Measurements from ENCODE around the gene PPM1H. TPM values are rescaled to one million over a fixed set of nuclear protein-coding genes. Genes with fewer than 3 reads are reported as not detected.
"Not testable (repeated sequence)": the region's sequence is repeated elsewhere in the genome, so short reads cannot be mapped to it uniquely, and the experiment has no call there.

PPM1H gene
- total RNA-seq, 1 donor from 2014 or later: 7.1 TPM

- no peak for DNase-seq
These were observed 257.6 kb downstream of the PPM1H start for GRCh38 chr12:62677355-62677754.

GRCh38 chr12:62676521-62677307, 258.2 kb downstream of the PPM1H start:
- no peak for DNase-seq

GRCh38 chr12:62673028-62673815, 261.7 kb downstream of the PPM1H start:
- no peak for DNase-seq

- DNase-seq: no peak
These were observed 263.8 kb downstream of the PPM1H start for GRCh38 chr12:62670986-62671720.

GRCh38 chr12:62668782-62669181, 266.2 kb downstream of the PPM1H start:
- no peak for DNase-seq

GRCh38 chr12:62664951-62665350, 270.0 kb downstream of the PPM1H start:
- DNase-seq: not testable (repeated sequence)

GRCh38 chr12:62660756-62661155, 274.2 kb downstream of the PPM1H start:
- DNase-seq: no peak

- DNase-seq: no peak
These were observed 275.3 kb downstream of the PPM1H start for GRCh38 chr12:62659453-62660295.

- DNase-seq: no peak
These were observed 276.0 kb downstream of the PPM1H start for GRCh38 chr12:62658910-62659309.

- DNase-seq: no peak
These were observed 277.7 kb downstream of the PPM1H start for GRCh38 chr12:62657363-62657632.

GRCh38 chr12:62656591-62657362, 278.2 kb downstream of the PPM1H start:
- no peak for DNase-seq

- DNase-seq: no peak
These were observed 279.2 kb downstream of the PPM1H start for GRCh38 chr12:62655666-62656151.

- DNase-seq: no peak
These were observed 280.4 kb downstream of the PPM1H start for GRCh38 chr12:62654326-62655241.

- DNase-seq: no peak
These were observed 281.2 kb downstream of the PPM1H start for GRCh38 chr12:62653740-62654139.

- no peak for DNase-seq
These were observed 281.6 kb downstream of the PPM1H start for GRCh38 chr12:62653304-62653703.

GRCh38 chr12:62651138-62651537, 283.8 kb downstream of the PPM1H start:
- no peak for DNase-seq

GRCh38 chr12:62649412-62650138, 285.4 kb downstream of the PPM1H start:
- no peak for DNase-seq

GRCh38 chr12:62647586-62647985, 287.4 kb downstream of the PPM1H start:
- DNase-seq: no peak

GRCh38 chr12:62646566-62646965, 288.4 kb downstream of the PPM1H start:
- no peak for DNase-seq
